Activated naive CD4-positive, alpha-beta T cell treated with anti-CD3 and anti-CD28 coated beads, Interleukin-2, amount 50 U/mL, for 16 hours (primary cell): ENCODE measurements around the gene VILL.
"Not testable (repeated sequence)": the region's sequence is repeated elsewhere in the genome, so short reads cannot be mapped to it uniquely, and the experiment has no call there.

Experiments
- DNase-seq: peaks from one replicate; pipeline ENCODE4 v3.0.0-alpha.2; 2020

VILL gene

GRCh38 chr3:37964146-37964545 is 26.4 kb upstream of the VILL start:
- no peak for DNase-seq

GRCh38 chr3:37964716-37965115 is 25.9 kb upstream of the VILL start:
- no peak for DNase-seq

GRCh38 chr3:37967260-37967881 is 23.2 kb upstream of the VILL start:
- peak; percentile 60 for DNase-seq

GRCh38 chr3:37968199-37968598 is 22.4 kb upstream of the VILL start:
- no peak for DNase-seq

GRCh38 chr3:37968813-37969595 is 21.6 kb upstream of the VILL start:
- DNase-seq = no peak

GRCh38 chr3:37969596-37970100 is 20.9 kb upstream of the VILL start:
- DNase-seq = no peak

GRCh38 chr3:37970802-37971201 is 19.8 kb upstream of the VILL start:
- DNase-seq = no peak

GRCh38 chr3:37971467-37971866 is 19.1 kb upstream of the VILL start:
- DNase-seq = no peak

GRCh38 chr3:37972056-37972455 is 18.5 kb upstream of the VILL start:
- not testable (repeated sequence) for DNase-seq

GRCh38 chr3:37973246-37974054 is 17.1 kb upstream of the VILL start:
- no peak for DNase-seq

- DNase-seq = peak; percentile 68
Observed at GRCh38 chr3:37974121-37975083, 16.2 kb upstream of the VILL start.

GRCh38 chr3:37979541-37980461 is 10.8 kb upstream of the VILL start:
- DNase-seq = no peak

- no peak for DNase-seq
Observed at GRCh38 chr3:37980462-37981347, 9.9 kb upstream of the VILL start.

- no peak for DNase-seq
Observed at GRCh38 chr3:37981348-37981664, 9.3 kb upstream of the VILL start.

GRCh38 chr3:37982331-37982730 is 8.3 kb upstream of the VILL start:
- no peak for DNase-seq

GRCh38 chr3:37984051-37984450 is 6.5 kb upstream of the VILL start:
- DNase-seq = no peak

GRCh38 chr3:37984596-37984995 is 6.0 kb upstream of the VILL start:
- no peak for DNase-seq

- DNase-seq = no peak
Observed at GRCh38 chr3:37985637-37986320, 4.8 kb upstream of the VILL start.

GRCh38 chr3:37986479-37987314 is 3.9 kb upstream of the VILL start:
- DNase-seq = no peak
